ENCODE data around the gene PI4K2A. TPM values are rescaled to one million over a fixed set of nuclear protein-coding genes. Genes with fewer than 3 reads are reported as not detected.

Gene PI4K2A
- polyA plus RNA-seq (2013, experiment 1 of 2; ENCODE audit: insufficient read length), result 21.1 TPM
- polyA plus RNA-seq (2013, experiment 2 of 2; ENCODE audit: insufficient read length), result 14.8 TPM

DNA sequence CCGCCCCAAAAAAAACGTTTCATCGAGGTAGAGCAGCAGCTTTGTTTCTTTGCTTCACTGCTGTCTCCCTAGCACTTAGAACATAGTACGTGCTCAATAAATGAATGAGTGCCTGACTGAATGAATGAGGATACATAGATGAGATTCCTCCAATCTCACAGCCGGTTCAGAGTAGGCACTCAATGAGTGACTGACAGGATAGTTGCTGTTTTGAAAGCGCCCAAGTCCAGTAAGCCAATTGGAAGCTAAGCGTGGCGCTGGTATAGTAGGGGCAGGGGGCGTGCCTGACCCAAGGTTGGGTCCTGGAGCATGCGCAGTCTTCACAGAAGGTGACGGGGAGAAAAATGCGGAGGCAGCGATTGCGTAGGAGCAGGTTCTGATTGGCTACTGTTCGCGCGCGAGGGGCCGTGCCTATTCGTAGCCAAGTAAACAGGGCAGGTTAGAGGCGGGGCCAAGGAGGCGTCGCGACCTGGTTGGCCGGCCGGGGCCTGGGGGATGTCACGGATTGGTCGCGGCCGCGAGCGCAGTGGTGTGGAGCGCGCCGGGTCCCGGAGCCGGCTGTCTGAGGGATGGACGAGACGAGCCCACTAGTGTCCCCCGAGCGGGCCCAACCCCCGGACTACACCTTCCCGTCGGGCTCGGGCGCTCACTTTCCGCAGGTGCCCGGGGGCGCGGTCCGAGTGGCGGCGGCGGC is at the start of gene PI4K2A:
Gene PI4K2A, plus strand, starts transcription at position 498 of the 694 bp plus-strand sequence. Its CDS starts 72 bp downstream, at position 570.
- peak; percentile 99 for DNase-seq

DNA sequence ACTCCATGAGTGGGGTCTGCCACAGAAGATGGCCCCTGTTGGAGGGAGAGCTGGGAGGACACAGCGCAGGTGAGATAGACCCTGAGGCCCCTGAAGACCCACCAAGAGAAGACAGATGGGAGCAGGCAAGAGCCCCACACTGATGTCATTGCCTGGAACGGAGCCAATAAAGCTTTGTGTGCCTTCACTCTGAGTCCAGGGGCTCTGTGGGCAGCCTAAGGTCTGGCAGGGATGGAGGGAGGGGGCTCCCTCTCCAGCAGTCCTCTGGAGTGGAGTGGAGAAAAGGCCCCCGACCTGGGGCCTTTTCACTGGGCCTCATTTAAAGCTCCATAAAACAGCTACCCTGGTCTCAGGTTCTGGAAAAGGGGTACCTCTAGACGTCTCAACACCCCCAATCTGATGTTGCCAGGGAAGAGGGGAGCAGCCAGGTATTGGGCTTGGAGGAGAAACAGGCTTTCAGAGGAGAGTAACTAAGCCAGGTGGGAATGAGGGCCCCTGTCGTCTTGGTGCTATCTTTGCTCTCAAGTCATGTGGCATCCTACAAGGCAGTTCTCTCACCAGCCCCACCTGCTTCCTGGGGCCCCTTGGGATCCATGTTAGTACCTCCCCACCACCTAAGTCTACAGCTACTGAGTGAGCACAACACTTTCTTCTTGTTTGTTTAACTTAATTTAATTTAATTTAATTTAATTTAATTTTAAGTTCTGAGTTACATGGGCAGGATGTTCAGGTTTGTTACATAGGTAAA is 49.5 kb upstream of the PI4K2A start:
- no peak for DNase-seq

- DNase-seq, result peak; percentile 62
These were observed 47.0 kb upstream of the PI4K2A start for GRCh38 chr10:97593421-97593820.

DNA sequence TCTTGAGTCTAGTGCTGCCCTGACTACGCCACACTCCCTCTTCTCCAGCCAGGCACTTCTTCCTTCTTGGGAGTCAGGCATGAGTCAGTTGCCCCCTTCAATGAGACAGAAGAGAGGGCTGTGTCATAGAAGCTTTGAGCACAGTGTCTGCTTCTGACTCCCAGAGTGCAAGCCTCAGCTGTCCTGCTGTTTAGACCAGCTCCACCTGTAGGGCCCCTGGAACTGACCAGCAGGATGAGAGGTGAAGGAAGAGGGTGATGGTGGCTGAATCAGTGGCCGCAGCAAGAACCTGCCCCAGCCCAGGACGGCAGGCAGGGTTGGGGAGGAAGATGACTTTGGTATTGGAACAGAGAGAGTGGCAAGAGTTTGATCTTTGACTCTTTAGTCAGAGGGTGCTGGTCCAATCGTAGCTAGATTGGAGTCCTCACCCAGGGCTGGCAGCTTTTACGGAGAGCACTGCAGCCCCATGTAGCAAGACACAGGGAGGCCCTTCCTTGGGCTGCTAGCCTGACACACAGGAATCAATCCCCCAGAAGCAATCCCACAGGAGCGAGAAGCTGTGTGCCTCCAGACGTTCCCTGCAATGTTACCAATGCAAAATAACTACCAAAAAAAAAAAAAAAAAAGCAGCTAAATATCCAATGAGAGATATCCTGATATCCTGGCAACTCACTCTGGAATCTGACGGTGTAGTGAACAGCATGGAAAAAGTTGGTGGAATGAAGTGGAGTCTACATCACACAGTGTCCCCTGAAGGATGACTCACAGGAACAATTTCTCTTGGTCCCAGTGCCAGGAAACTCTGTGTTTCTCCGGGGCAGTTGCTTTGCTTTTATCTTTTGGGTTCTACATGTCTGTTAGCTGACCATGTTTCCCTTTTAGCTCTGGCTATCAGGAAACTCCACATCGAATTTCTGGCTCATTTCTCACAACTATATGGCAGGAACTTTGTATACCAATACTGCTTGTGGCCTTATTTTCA is 44.1 kb upstream of the PI4K2A start:
- DNase-seq, result peak; percentile 94

DNA sequence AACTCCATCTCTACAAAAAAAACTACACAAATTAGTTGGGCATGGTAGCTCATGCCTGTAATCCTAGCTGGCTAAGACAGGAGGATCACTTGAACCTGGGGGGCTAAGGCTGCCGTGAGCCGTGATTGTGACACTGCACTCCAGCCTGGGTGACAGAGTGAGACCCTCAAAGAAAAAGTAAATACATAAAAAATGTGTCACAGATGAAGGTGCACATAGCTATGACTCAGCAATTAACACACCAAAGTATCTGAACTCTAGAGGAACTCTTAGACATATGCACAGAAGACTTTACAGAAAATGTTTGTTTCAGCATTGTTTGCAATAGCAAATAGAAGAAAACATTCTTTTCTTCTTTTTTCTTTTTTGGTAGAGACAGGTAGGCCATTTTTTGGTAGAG is 42.7 kb upstream of the PI4K2A start:
- no peak for DNase-seq

GRCh38 chr10:97598407-97599271 is 41.8 kb upstream of the PI4K2A start:
- DNase-seq, result no peak

GRCh38 chr10:97599272-97599619 is 41.2 kb upstream of the PI4K2A start:
- no peak for DNase-seq

DNA sequence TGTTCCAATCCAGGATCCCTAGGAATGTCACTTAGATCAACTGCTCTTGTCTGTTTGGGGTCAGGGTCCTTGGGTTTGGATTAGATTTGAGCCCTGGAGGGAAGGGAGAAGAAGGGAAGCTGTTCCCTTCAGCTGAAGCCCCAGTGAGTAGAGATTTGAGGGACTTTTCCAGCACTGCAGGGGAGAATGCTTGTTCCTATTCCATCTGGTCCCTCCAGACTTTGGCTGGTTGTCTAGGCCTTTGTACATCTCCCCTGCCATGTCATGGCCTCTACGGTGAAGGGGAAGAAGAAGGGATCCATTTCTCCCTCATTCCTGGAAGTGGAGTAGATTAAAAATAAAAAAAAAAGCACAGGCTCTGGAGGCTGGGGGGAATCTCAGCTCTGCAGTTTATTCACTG is 39.9 kb upstream of the PI4K2A start:
- DNase-seq, result no peak

- no peak for DNase-seq
These were observed 38.9 kb upstream of the PI4K2A start for GRCh38 chr10:97601268-97602215.

GRCh38 chr10:97607095-97607636 is 33.3 kb upstream of the PI4K2A start:
- no peak for DNase-seq

- DNase-seq, result no peak
These were observed 31.4 kb upstream of the PI4K2A start for GRCh38 chr10:97608991-97609561.

DNA sequence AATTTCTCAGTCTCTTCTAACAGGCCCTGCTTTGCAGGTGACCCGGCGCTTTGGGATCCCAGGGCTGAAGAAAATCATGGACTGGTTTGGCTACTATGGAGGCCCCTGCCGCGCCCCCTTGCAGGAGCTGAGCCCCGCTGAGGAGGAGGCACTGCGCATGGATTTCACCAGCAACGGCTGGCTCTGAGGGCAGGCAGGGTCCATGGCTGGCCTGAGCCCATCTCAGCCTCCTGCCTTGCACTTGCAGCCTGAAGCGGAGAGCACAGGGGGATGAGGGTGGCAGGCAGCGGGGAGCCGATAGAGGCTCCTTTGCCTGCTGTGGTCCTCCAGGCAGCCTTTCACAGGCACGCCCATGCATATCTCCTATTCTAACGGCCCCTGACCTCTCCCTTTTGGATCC is 29.0 kb upstream of the PI4K2A start:
- DNase-seq, result no peak

GRCh38 chr10:97612386-97612785 is 28.1 kb upstream of the PI4K2A start:
- peak; percentile 54 for DNase-seq

- DNase-seq, result no peak
These were observed 22.2 kb upstream of the PI4K2A start for GRCh38 chr10:97618285-97618684.

GRCh38 chr10:97618733-97619132 is 21.7 kb upstream of the PI4K2A start:
- no peak for DNase-seq

GRCh38 chr10:97623277-97623676 is 17.2 kb upstream of the PI4K2A start:
- DNase-seq, result no peak

DNA sequence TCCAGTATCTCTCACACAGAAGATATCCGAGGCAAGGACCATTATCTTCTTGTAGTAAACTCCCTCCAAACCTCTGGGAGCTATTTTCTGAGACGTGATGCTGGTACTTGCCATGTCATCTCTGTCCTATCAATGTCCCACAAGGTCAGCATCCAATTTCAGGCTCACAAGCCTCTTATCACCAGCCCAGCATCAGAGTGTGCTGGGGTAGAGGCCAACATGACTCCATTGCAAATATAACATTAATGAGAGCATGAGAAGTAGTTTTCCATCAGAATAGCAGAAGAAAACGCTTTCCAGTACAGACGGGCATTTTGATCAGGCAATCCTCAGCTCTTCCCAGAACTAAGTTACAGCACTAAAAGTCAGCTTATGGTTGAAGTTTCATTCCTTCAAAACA is 12.7 kb upstream of the PI4K2A start:
- DNase-seq, result no peak

- DNase-seq, result no peak
These were observed 12.2 kb upstream of the PI4K2A start for GRCh38 chr10:97628228-97628627.

- DNase-seq, result no peak
These were observed 11.2 kb upstream of the PI4K2A start for GRCh38 chr10:97629289-97629688.

DNA sequence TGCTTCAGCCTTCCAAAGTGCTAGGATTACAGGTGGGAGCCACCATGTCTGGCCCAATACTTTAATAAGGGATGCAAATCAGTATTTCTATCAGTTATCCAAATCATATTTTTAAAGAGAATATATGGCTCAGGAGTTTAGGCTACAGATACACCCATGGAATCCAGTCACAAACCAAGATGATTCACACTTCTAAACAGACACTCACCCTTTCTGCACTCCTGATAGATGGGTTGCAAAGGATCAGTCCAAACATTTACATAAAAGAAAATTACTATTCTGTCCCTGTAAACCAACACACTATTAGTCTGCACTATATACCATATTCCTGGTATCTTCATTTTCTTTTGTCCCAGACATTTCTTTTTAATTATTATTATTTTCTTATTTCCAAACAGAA is 9.4 kb upstream of the PI4K2A start:
- no peak for DNase-seq

All from fibroblast of skin of back (primary cell).